ENCODE measurements around the gene ATG101. TPM values are rescaled to one million over a fixed set of nuclear protein-coding genes. Genes with fewer than 3 reads are reported as not detected.
A peak's percentile ranks its signal among the peaks of the same experiment; 100 is the strongest.

Gene ATG101
- total and polyA plus RNA-seq, 2 of the 13 experiments (the other 11 are each of a cell fraction or from before 2014, with no cell fraction given): 58.2 to 67.7 TPM

DNA sequence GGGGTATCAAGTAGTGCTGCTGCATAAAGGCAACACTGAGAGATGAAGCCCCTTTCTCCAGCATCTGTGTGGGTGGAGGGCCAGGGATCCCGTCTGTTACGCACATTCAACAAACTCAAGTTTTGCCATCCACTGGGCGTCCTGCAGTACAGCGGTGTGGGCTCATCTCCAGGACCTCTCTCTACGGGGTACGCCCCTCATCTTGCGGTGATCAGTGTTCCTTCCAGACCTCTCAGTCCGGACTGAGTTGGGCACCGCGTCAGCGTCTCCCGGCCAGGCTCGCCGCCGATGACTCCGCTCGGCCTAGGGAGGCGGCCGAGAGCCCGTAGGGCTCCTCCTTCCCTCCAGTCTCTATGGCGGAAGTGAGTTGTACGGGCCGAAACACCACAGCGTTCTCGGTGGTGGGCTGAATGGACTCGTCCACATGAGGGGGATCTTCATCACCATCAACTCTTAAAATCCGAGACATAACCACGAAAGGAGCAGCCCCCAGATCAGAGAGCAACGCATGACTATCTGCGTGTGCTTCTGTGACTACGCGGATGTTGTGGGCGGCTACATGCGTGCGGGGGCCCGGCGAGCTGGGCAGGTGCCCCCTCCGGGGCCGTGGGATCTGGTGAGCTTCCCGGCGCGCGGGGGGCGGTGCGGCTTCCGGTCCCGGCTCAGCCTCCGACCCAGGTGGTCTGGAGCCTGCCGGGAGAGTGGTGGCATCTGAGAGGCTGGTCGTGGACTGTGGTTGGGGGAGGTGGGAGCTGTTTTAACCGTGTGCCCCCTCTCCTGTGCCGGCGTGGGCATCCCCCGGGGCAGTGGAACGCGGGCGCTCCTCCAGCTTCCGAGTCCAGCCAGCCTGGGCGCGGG lies at the start of gene ATG101 (continued):
- no peak for TF ChIP-seq ZNF878 (CRISPR knock-in tag; IDR thresholded peaks at IDR 0.05)
- TF ChIP-seq ZNF761 (CRISPR knock-in tag; conservative IDR thresholded peaks at IDR 0.05): no peak
- TF ChIP-seq ZNF160 (CRISPR knock-in tag; IDR thresholded peaks at IDR 0.05): 0 out of 2 replicates have a peak, but pooled peaks have one; percentile 61
- 0 out of 2 replicates have a peak, but pooled peaks have one; percentile 22 for TF ChIP-seq ZNF543 (CRISPR knock-in tag; IDR thresholded peaks at IDR 0.05)
- TF ChIP-seq ZNF589 (CRISPR knock-in tag; conservative IDR thresholded peaks at IDR 0.05): no peak; the same call in 1 of the 2 replicates
- TF ChIP-seq, protein P1, sequence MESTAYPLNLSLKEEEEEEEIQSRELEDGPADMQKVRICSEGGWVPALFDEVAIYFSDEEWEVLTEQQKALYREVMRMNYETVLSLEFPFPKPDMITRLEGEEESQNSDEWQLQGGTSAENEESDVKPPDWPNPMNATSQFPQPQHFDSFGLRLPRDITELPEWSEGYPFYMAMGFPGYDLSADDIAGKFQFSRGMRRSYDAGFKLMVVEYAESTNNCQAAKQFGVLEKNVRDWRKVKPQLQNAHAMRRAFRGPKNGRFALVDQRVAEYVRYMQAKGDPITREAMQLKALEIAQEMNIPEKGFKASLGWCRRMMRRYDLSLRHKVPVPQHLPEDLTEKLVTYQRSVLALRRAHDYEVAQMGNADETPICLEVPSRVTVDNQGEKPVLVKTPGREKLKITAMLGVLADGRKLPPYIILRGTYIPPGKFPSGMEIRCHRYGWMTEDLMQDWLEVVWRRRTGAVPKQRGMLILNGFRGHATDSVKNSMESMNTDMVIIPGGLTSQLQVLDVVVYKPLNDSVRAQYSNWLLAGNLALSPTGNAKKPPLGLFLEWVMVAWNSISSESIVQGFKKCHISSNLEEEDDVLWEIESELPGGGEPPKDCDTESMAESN (CRISPR knock-in tag; conservative IDR thresholded peaks at IDR 0.05): no peak; the same call in 1 of the 2 replicates
- TF ChIP-seq TGIF2 (CRISPR knock-in tag; IDR thresholded peaks at IDR 0.05): peak; percentile 91
- TF ChIP-seq SMARCE1 (IDR thresholded peaks at IDR 0.05; ENCODE audit: borderline replicate concordance): no peak
- no peak for TF ChIP-seq ZNF329 (CRISPR knock-in tag; IDR thresholded peaks at IDR 0.05; ENCODE audit: low read depth)
- peak; percentile 75 for TF ChIP-seq YY1 (IDR thresholded peaks at IDR 0.05; ENCODE audit: insufficient read depth, insufficient replicate concordance, low read depth, low read length)
- TF ChIP-seq, protein P2, sequence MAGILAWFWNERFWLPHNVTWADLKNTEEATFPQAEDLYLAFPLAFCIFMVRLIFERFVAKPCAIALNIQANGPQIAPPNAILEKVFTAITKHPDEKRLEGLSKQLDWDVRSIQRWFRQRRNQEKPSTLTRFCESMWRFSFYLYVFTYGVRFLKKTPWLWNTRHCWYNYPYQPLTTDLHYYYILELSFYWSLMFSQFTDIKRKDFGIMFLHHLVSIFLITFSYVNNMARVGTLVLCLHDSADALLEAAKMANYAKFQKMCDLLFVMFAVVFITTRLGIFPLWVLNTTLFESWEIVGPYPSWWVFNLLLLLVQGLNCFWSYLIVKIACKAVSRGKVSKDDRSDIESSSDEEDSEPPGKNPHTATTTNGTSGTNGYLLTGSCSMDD (CRISPR knock-in tag; IDR thresholded peaks at IDR 0.05): no peak
- TF ChIP-seq, protein P3, sequence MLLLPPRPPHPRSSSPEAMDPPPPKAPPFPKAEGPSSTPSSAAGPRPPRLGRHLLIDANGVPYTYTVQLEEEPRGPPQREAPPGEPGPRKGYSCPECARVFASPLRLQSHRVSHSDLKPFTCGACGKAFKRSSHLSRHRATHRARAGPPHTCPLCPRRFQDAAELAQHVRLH (CRISPR knock-in tag; IDR thresholded peaks at IDR 0.05; ENCODE audit: borderline replicate concordance, low read depth): peak; percentile 79; the same call in 1 of the 2 replicates
- TF ChIP-seq PRDM10 (CRISPR knock-in tag; IDR thresholded peaks at IDR 0.05; ENCODE audit: low read depth): peak; percentile 100
- TF ChIP-seq, protein P4, sequence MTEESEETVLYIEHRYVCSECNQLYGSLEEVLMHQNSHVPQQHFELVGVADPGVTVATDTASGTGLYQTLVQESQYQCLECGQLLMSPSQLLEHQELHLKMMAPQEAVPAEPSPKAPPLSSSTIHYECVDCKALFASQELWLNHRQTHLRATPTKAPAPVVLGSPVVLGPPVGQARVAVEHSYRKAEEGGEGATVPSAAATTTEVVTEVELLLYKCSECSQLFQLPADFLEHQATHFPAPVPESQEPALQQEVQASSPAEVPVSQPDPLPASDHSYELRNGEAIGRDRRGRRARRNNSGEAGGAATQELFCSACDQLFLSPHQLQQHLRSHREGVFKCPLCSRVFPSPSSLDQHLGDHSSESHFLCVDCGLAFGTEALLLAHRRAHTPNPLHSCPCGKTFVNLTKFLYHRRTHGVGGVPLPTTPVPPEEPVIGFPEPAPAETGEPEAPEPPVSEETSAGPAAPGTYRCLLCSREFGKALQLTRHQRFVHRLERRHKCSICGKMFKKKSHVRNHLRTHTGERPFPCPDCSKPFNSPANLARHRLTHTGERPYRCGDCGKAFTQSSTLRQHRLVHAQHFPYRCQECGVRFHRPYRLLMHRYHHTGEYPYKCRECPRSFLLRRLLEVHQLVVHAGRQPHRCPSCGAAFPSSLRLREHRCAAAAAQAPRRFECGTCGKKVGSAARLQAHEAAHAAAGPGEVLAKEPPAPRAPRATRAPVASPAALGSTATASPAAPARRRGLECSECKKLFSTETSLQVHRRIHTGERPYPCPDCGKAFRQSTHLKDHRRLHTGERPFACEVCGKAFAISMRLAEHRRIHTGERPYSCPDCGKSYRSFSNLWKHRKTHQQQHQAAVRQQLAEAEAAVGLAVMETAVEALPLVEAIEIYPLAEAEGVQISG (CRISPR knock-in tag; IDR thresholded peaks at IDR 0.05): peak; percentile 99
- peak; percentile 56 for TF ChIP-seq ZFY (CRISPR knock-in tag; IDR thresholded peaks at IDR 0.05)
- no peak for TF ChIP-seq ZNF3 (CRISPR knock-in tag; IDR thresholded peaks at IDR 0.05)
- no peak for TF ChIP-seq ZNF703 (CRISPR knock-in tag; IDR thresholded peaks at IDR 0.05; ENCODE audit: borderline replicate concordance)
- TF ChIP-seq ZNF777 (CRISPR knock-in tag; IDR thresholded peaks at IDR 0.05): peak; percentile 56; the same call in 1 of the 2 replicates
- TF ChIP-seq ZNF33A (CRISPR knock-in tag; IDR thresholded peaks at IDR 0.05; ENCODE audit: borderline replicate concordance): no peak

Data from HepG2 (cell line).